Vagina (tissue), 2 donors: ENCODE data around the gene KIAA1191. TPM values are rescaled to one million over a fixed set of nuclear protein-coding genes. Genes with fewer than 3 reads are reported as not detected.

Source experiments
- DNase-seq, 2 donors: peaks; one replicate each; pipeline ENCODE4 v3.0.0-alpha.2; 2017; ENCODE audit errors: extremely low spot score in 2 of 2
- H3K27ac ChIP-seq: fragments of 200-600 bp; sonication (generic); one replicate; pipeline ENCODE4 v1.5.1; 2019
- H3K27me3 ChIP-seq: fragments of 200-600 bp; sonication (generic); one replicate; pipeline ENCODE4 v1.5.1; 2019
- H3K36me3 ChIP-seq, 2 donors: fragments of 200-600 bp; sonication (generic); one replicate each; pipeline ENCODE4 v1.5.1; 2017 to 2019
- H3K4me1 ChIP-seq: fragments of 200-600 bp; sonication (generic); one replicate; pipeline ENCODE4 v1.5.1; 2019
- H3K4me3 ChIP-seq, 2 donors: fragments of 200-600 bp; sonication (generic); 1 replicate in 1 of 2; 2 replicates in 1 of 2; pipeline ENCODE4 v1.5.1; 2016 to 2019
- H3K9me3 ChIP-seq: fragments of 200-600 bp; sonication (generic); one replicate; pipeline ENCODE4 v1.5.1; 2019
- POLR2A ChIP-seq, 2 donors: fragments of 450-650 bp; IDR thresholded peaks; one replicate each; pipeline ENCODE4 v1.6.1; 2017; ENCODE audit warnings: antibody characterized with exemption in 2 of 2, mild to moderate bottlenecking in 2 of 2, moderate library complexity in 2 of 2
- POLR2AphosphoS5 ChIP-seq, 2 donors: sonication (generic); formaldehyde crosslinking; IDR thresholded peaks; one replicate each; pipeline ENCODE4 v1.9.0; 2017; ENCODE audit warnings: antibody characterized with exemption in 2 of 2, mild to moderate bottlenecking in 2 of 2, low read depth in 1 of 2; ENCODE audit not compliant: insufficient read depth in 1 of 2
- intact Hi-C: fragments of 100-400 bp; cut with DNase I; formaldehyde crosslinking; loops from one replicate; pipeline ENCODE4 v1.15.1; 2023
- total RNA-seq: library from RNA; depleted of rRNA; stranded (reverse); fragments of >200 nt; gene quantifications from one replicate; pipeline ENCODE4 v1.2.3, GENCODE V29; 2016
- TF ChIP-seq, protein P1 (sequence below), 3 experiments: fragments of 450-650 bp in 2 of 3; fragments of 200-600 bp in 1 of 3; sonication (generic) in 1 of 3; IDR thresholded peaks; one replicate each; pipeline ENCODE4 v1.5.1; 2017 to 2019; ENCODE audit warnings: antibody characterized with exemption in 3 of 3, mild to moderate bottlenecking in 2 of 3, moderate library complexity in 2 of 3

Gene KIAA1191
- total RNA-seq, 1 donor from 2014 or later, result 99.4 TPM

DNA sequence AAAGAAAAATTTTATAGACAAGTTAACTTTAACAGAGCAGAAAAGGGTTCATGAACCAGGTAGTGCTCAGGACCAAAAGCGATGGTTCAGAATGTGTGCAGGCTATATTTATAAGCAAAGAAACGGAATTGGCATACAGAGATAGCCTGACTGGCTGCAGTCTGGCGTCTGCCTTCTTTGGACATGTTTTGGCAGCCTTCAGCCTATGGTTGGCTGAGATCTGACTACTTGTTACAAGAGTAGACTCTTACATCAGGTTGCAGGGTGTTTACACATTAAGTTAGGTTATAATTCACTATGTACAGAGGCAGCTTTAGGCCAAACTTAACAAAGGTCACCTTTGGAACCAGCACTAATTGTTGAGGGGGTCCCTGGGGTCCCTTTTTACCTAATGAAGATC lies 19.9 kb upstream of the KIAA1191 start:
- no peaks in the 10 kb centered on the region for H3K27me3 ChIP-seq
- H3K36me3 ChIP-seq, result peaks cover 0 to 39% of the 10 kb centered on the region in 2 donors
- no peak for TF ChIP-seq POLR2AphosphoS5 (IDR thresholded peaks at IDR 0.05; ENCODE audit: insufficient read depth in 1 of 2, low read depth in 1 of 2)
- no peak for TF ChIP-seq POLR2A (IDR thresholded peaks at IDR 0.05)
- TF ChIP-seq, protein P1, sequence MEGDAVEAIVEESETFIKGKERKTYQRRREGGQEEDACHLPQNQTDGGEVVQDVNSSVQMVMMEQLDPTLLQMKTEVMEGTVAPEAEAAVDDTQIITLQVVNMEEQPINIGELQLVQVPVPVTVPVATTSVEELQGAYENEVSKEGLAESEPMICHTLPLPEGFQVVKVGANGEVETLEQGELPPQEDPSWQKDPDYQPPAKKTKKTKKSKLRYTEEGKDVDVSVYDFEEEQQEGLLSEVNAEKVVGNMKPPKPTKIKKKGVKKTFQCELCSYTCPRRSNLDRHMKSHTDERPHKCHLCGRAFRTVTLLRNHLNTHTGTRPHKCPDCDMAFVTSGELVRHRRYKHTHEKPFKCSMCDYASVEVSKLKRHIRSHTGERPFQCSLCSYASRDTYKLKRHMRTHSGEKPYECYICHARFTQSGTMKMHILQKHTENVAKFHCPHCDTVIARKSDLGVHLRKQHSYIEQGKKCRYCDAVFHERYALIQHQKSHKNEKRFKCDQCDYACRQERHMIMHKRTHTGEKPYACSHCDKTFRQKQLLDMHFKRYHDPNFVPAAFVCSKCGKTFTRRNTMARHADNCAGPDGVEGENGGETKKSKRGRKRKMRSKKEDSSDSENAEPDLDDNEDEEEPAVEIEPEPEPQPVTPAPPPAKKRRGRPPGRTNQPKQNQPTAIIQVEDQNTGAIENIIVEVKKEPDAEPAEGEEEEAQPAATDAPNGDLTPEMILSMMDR (IDR thresholded peaks at IDR 0.05), result no peak
- H3K9me3 ChIP-seq, result no peaks in the 10 kb centered on the region
- no peak overlapping the region for H3K4me3 ChIP-seq
- DNase-seq, result no peak
- intact Hi-C loops, result no loop called here
- H3K4me1 ChIP-seq, result peaks cover under 1% of the 10 kb centered on the region
- H3K27ac ChIP-seq, result no peak overlapping the region

GRCh38 chr5:176379881-176380280 lies 18.3 kb upstream of the KIAA1191 start:
- Histone ChIP-seq H3K36me3 (peaks cover 0 to 30% of the 10 kb centered on the region in 2 donors), H3K4me3 (no peak overlapping the region), H3K27me3 (no peaks in the 10 kb centered on the region), H3K4me1 (no peaks in the 10 kb centered on the region), H3K27ac (no peak overlapping the region), H3K9me3 (no peaks in the 10 kb centered on the region)
- no peak for DNase-seq
- intact Hi-C loops, result no loop called here
- TF ChIP-seq, protein P1 (IDR thresholded peaks at IDR 0.05), result no peak
- TF ChIP-seq POLR2AphosphoS5 (IDR thresholded peaks at IDR 0.05; ENCODE audit: insufficient read depth in 1 of 2, low read depth in 1 of 2) (no peak), POLR2A (IDR thresholded peaks at IDR 0.05) (no peak)

- TF ChIP-seq POLR2AphosphoS5 (IDR thresholded peaks at IDR 0.05; ENCODE audit: insufficient read depth in 1 of 2, low read depth in 1 of 2), result no peak
- TF ChIP-seq POLR2A (IDR thresholded peaks at IDR 0.05), result no peak
- TF ChIP-seq, protein P1 (IDR thresholded peaks at IDR 0.05), result no peak
- Histone ChIP-seq H3K27ac (no peak overlapping the region), H3K9me3 (no peaks in the 10 kb centered on the region), H3K4me3 (no peak overlapping the region), H3K4me1 (no peaks in the 10 kb centered on the region), H3K27me3 (no peaks in the 10 kb centered on the region), H3K36me3 (peaks cover 0 to 20% of the 10 kb centered on the region in 2 donors)
- intact Hi-C loops, result no loop called here
- no peak for DNase-seq
Observed at GRCh38 chr5:176373100-176373818, 11.7 kb upstream of the KIAA1191 start.

DNA sequence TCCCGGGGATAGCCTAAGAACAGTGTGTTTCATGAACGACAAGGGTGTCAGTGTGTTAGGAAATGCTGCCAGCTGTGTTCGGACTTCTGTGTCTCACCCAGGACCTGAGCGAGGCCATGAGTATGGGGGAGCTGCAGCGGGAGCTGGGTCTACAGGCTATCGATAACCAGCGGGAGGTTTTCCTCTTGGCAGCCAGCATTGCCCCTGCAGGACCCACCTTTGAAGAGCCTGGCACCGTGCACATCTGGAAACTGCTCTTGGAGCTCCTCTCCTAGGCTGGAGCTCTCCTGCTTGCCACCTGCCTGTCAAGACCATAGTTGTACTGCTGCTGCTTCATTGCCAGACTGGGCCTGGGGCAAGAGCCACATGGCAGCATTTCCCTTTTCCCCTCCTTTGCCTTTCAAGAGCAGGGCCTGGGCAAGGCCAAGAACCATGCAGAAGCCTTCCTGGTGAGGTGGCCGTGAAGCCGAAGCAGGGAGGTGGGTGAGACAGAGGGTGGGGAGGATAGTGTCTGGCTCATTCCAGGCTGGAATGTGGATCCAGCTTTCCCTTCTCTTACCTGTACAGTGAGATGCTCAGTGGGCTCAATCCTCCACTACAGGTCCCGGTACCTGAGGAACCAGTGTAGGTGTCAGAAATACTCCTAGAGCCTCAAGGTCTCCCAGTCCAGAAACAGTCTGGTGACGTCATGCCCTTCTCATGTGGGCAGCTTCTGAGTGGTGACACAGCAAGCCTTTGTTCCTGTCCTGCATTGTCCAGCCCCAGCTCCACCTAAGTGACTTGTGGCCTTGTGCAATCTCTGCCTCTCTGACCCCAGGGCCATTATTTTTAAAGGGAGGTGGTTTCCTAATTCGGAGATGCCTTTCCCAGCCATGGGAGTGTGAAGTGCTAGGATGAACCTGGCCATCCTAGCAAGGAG lies 10.3 kb upstream of the KIAA1191 start:
- H3K4me3 ChIP-seq, result no peak overlapping the region
- no peaks in the 10 kb centered on the region for H3K4me1 ChIP-seq
- no peaks in the 10 kb centered on the region for H3K9me3 ChIP-seq
- no peak for DNase-seq
- H3K27ac ChIP-seq, result no peak overlapping the region
- intact Hi-C loops, result no loop called here
- no peaks in the 10 kb centered on the region for H3K27me3 ChIP-seq
- TF ChIP-seq, protein P1 (IDR thresholded peaks at IDR 0.05), result no peak
- TF ChIP-seq POLR2A (IDR thresholded peaks at IDR 0.05), result no peak
- TF ChIP-seq POLR2AphosphoS5 (IDR thresholded peaks at IDR 0.05; ENCODE audit: insufficient read depth in 1 of 2, low read depth in 1 of 2), result no peak
- peaks cover 0 to 27% of the 10 kb centered on the region in 2 donors for H3K36me3 ChIP-seq
